Gastrocnemius medialis (tissue), 4 donors: ENCODE measurements around the gene SCAANT1.

Experiments
- POLR2A ChIP-seq, 2 donors: fragments of 450-650 bp; IDR thresholded peaks; one replicate each; pipeline ENCODE4 v1.6.1; 2017; ENCODE audit warnings: antibody characterized with exemption in 2 of 2, mild to moderate bottlenecking in 2 of 2, moderate library complexity in 2 of 2
- TF ChIP-seq, protein P1 (sequence below), 5 experiments: fragments of 450-650 bp in 3 of 5; fragments of 200-600 bp in 2 of 5; sonication (generic) in 2 of 5; IDR thresholded peaks in 4 of 5; conservative IDR thresholded peaks in 1 of 5; 1 replicate in 4 of 5; 2 replicates in 1 of 5; pipeline ENCODE4 v1.5.1; 2016 to 2019; ENCODE audit warnings: antibody characterized with exemption in 5 of 5, mild to moderate bottlenecking in 3 of 5, moderate library complexity in 3 of 5

DNA sequence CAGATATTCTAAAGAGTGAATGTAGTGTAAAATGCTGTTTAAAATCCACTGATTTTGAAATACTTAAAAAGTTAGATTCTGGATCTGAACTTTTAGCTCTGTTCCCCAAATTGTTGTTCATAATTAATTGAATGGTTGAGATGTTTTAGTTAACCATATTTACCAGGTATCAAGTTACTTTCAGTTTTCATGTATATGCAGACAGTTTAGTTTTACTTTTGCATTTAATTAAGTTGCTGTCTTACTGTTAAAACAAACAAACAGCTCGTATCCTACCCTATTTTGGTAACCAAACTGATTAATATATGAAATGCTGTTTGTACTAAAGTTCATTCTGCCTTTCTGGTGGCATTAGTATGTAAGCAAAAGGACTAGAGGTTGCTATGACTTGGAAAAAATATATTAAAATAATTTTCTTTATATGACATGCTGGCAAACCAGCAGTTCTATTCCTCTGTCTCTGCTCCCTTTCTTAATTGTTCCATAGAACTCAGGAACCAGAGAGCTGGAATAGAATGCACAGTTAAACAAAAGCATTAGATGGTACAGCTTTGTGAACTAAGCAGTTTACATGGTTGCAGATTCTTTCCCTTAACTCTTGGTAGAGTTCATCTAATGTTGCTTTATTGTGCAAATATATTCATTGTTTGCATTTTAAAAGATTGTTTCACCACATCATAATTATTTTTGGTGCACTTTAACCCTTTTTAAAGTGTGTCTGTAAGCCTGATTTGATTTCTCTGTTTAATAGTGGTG is 39.5 kb upstream of the SCAANT1 start:
- TF ChIP-seq, protein P1, sequence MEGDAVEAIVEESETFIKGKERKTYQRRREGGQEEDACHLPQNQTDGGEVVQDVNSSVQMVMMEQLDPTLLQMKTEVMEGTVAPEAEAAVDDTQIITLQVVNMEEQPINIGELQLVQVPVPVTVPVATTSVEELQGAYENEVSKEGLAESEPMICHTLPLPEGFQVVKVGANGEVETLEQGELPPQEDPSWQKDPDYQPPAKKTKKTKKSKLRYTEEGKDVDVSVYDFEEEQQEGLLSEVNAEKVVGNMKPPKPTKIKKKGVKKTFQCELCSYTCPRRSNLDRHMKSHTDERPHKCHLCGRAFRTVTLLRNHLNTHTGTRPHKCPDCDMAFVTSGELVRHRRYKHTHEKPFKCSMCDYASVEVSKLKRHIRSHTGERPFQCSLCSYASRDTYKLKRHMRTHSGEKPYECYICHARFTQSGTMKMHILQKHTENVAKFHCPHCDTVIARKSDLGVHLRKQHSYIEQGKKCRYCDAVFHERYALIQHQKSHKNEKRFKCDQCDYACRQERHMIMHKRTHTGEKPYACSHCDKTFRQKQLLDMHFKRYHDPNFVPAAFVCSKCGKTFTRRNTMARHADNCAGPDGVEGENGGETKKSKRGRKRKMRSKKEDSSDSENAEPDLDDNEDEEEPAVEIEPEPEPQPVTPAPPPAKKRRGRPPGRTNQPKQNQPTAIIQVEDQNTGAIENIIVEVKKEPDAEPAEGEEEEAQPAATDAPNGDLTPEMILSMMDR (IDR thresholded peaks at IDR 0.05 in 4 of 5, conservative IDR thresholded peaks at IDR 0.05 in 1 of 5) = no peak
- no peak for TF ChIP-seq POLR2A (IDR thresholded peaks at IDR 0.05)
